ENCODE results near the gene KCNN1.

The KCNN1 gene

DNA sequence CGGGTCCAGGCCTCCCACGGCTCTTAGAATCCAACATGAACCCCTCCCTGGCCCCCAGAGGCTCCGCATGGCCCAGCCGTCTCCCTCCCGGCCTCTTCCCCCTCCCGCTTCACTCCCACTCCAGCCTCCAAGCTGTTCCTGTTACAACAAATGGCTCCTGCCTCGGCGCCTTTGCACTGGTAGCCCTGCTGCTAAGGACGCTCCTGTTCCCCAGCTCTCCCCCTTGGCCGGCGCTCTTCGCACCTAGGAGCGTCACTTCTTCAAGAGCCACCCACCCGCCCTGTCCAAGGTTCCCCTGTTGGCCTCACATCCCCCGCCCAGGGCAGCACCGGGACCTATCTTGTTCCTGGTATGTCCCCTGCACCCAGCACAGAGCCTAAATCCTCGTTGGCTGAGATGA, 24.7 kb upstream of the KCNN1 start:
- Histone ChIP-seq H3K9me3 (ENCODE audit: insufficient read depth, low read length) (no peaks in the 10 kb centered on the region), H3K9ac (ENCODE audit: low read length) (no peak overlapping the region), H3K4me2 (ENCODE audit: low read length) (no peak overlapping the region), H3K79me2 (ENCODE audit: low read length) (no peaks in the 10 kb centered on the region), H3K36me3 (replicated peaks; ENCODE audit: low read depth, low read length) (peaks cover 16% of the 10 kb centered on the region), H4K20me1 (ENCODE audit: insufficient read depth, low read length) (no peaks in the 10 kb centered on the region), H3K4me3 (ENCODE audit: low read length) (no peak overlapping the region), H3K4me1 (ENCODE audit: low read length) (peaks cover 13% of the 10 kb centered on the region), H3K27me3 (ENCODE audit: low read depth, low read length) (no peaks in the 10 kb centered on the region), H3K27ac (ENCODE audit: low read length) (no peak overlapping the region), H2AFZ (ENCODE audit: low read depth, low read length) (no peak overlapping the region)
- TF ChIP-seq, protein P1, sequence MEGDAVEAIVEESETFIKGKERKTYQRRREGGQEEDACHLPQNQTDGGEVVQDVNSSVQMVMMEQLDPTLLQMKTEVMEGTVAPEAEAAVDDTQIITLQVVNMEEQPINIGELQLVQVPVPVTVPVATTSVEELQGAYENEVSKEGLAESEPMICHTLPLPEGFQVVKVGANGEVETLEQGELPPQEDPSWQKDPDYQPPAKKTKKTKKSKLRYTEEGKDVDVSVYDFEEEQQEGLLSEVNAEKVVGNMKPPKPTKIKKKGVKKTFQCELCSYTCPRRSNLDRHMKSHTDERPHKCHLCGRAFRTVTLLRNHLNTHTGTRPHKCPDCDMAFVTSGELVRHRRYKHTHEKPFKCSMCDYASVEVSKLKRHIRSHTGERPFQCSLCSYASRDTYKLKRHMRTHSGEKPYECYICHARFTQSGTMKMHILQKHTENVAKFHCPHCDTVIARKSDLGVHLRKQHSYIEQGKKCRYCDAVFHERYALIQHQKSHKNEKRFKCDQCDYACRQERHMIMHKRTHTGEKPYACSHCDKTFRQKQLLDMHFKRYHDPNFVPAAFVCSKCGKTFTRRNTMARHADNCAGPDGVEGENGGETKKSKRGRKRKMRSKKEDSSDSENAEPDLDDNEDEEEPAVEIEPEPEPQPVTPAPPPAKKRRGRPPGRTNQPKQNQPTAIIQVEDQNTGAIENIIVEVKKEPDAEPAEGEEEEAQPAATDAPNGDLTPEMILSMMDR (IDR thresholded peaks at IDR 0.05; ENCODE audit: low read depth, low read length): no peak
- TF ChIP-seq EZH2phosphoT487 (IDR thresholded peaks at IDR 0.05; ENCODE audit: low read depth): no peak

DNA sequence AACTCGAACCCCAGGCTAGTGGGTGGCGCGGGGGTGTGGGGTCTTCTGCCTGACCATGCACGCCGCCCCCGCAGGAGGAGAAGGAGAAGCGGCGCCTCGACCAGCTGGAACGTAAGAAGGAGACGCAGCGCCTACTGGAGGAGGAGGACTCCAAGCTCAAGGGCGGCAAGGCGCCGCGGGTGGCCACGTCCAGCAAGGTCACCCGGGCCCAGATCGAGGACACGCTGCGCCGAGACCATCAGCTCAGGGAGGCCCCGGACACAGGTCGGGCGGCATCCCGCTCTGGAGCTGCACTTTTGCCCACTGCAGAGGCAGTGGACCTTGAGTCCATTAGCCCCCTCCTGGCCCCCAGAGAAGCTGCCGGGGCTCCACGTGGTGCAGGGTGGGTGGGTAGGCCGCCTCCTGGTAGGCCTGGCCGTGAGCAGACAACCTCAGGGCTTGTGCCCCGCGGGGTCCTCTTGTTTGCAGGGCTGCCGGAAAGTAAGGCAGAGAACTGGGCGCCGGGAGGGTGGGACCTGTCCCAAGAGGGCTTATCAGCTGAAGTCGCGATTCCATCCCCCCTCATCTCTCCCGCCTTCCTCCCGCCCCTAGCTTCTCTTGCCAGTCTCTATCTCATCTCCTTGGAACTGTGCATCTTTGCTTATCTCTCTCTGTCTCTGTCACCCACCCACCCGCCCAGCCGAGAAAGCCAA, 24.2 kb upstream of the KCNN1 start:
- H4K20me1 ChIP-seq (ENCODE audit: insufficient read depth, low read length): no peaks in the 10 kb centered on the region
- no peak overlapping the region for H3K9ac ChIP-seq (ENCODE audit: low read length)
- H3K9me3 ChIP-seq (ENCODE audit: insufficient read depth, low read length): no peaks in the 10 kb centered on the region
- no peak overlapping the region for H3K4me2 ChIP-seq (ENCODE audit: low read length)
- no peaks in the 10 kb centered on the region for H3K27me3 ChIP-seq (ENCODE audit: low read depth, low read length)
- TF ChIP-seq, protein P1 (IDR thresholded peaks at IDR 0.05; ENCODE audit: low read depth, low read length): no peak
- H3K79me2 ChIP-seq (ENCODE audit: low read length): no peaks in the 10 kb centered on the region
- no peak overlapping the region for H2AFZ ChIP-seq (ENCODE audit: low read depth, low read length)
- H3K36me3 ChIP-seq (replicated peaks; ENCODE audit: low read depth, low read length): peaks cover 16% of the 10 kb centered on the region
- no peak overlapping the region for H3K27ac ChIP-seq (ENCODE audit: low read length)
- peaks cover 17% of the 10 kb centered on the region for H3K4me1 ChIP-seq (ENCODE audit: low read length)
- no peak overlapping the region for H3K4me3 ChIP-seq (ENCODE audit: low read length)

DNA sequence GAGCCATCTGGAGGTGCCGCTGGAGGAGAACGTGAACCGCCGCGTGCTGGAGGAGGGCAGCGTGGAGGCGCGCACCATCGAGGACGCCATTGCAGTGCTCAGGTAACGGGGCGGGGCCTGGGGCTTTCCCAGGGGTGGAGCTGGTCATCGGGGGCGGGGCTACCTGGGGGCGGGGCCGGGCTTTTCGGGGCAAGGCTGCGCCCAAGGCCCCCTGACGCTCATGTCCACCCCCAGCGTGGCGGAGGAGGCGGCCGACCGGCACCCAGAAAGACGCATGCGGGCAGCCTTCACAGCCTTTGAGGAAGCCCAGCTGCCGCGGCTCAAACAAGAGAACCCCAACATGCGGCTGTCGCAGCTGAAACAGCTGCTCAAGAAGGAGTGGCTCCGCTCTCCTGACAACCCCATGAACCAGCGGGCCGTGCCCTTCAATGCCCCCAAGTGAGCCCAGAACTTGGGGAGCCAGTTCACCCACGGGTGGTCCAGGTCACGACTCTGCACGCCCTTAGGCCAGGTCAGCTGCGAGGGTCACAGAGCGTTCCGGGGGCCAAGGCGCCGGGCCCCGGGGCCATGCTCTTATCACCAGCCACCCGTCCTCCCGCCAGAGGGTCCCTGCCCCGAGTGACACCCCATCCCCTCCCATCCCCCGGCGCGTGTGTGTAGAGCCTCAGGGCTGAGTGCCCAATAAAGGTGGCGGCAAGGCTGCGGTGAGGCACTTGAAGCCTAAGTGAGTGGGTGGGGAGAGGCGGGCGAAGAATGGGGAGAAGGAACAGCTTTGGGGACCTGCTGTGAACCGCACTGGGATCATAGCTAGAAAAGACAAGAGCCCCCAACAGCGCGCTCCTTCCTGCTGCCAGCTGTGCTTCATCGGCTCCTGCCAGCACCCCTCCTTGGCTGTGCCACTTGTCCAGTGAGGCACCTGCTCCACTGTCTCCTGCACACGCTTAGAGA, 23.4 kb upstream of the KCNN1 start:
- Histone ChIP-seq H3K79me2 (ENCODE audit: low read length) (no peaks in the 10 kb centered on the region), H3K36me3 (replicated peaks; ENCODE audit: low read depth, low read length) (peaks cover 16% of the 10 kb centered on the region), H3K4me2 (ENCODE audit: low read length) (no peak overlapping the region), H3K4me1 (ENCODE audit: low read length) (peaks cover 17% of the 10 kb centered on the region), H2AFZ (ENCODE audit: low read depth, low read length) (no peak overlapping the region), H3K9me3 (ENCODE audit: insufficient read depth, low read length) (no peaks in the 10 kb centered on the region), H3K4me3 (ENCODE audit: low read length) (no peak overlapping the region), H3K27ac (ENCODE audit: low read length) (no peak overlapping the region), H3K9ac (ENCODE audit: low read length) (no peak overlapping the region), H4K20me1 (ENCODE audit: insufficient read depth, low read length) (no peaks in the 10 kb centered on the region), H3K27me3 (ENCODE audit: low read depth, low read length) (no peaks in the 10 kb centered on the region)
- TF ChIP-seq, protein P1 (IDR thresholded peaks at IDR 0.05; ENCODE audit: low read depth, low read length): no peak
- no peak for TF ChIP-seq EZH2phosphoT487 (IDR thresholded peaks at IDR 0.05; ENCODE audit: low read depth)

DNA sequence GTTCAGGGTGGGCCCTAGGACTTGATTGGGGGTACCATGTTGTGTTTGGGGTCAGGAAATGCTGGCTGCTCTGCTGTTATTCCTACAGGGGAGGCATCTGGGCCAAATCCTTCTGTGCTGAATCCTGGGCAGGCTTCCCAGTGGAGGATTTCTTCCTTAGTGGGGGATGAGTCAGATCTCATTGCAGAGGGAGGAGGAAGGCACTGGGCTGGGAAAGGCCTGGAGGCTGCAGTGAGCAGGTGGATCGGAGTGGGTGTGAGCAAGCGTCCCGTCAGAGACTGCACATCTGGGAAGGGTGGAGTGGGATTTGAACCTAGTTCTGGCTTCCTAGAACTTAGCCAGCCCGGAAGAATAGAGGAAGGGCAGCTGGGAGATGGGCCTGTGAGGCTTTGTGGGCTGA, 22.6 kb upstream of the KCNN1 start:
- Histone ChIP-seq H3K9ac (ENCODE audit: low read length) (no peak overlapping the region), H3K27ac (ENCODE audit: low read length) (no peak overlapping the region), H4K20me1 (ENCODE audit: insufficient read depth, low read length) (no peaks in the 10 kb centered on the region), H3K27me3 (ENCODE audit: low read depth, low read length) (no peaks in the 10 kb centered on the region), H2AFZ (ENCODE audit: low read depth, low read length) (no peak overlapping the region), H3K4me2 (ENCODE audit: low read length) (no peak overlapping the region), H3K4me1 (ENCODE audit: low read length) (peaks cover 21% of the 10 kb centered on the region), H3K36me3 (replicated peaks; ENCODE audit: low read depth, low read length) (peaks cover 15% of the 10 kb centered on the region), H3K9me3 (ENCODE audit: insufficient read depth, low read length) (no peaks in the 10 kb centered on the region), H3K4me3 (ENCODE audit: low read length) (no peak overlapping the region), H3K79me2 (ENCODE audit: low read length) (no peaks in the 10 kb centered on the region)
- TF ChIP-seq EZH2phosphoT487 (IDR thresholded peaks at IDR 0.05; ENCODE audit: low read depth): no peak
- TF ChIP-seq, protein P1 (IDR thresholded peaks at IDR 0.05; ENCODE audit: low read depth, low read length): no peak

Measured in OCI-LY3 (cell line).